ENCODE measurements around the gene SREBF1.

SREBF1 gene

GRCh38 chr17:17820463-17821158 is 16.2 kb downstream of the SREBF1 start:
- H3K4me1 ChIP-seq (ENCODE audit: control insufficient read depth, insufficient read depth, low read length): peaks cover 25% of the 10 kb centered on the region
- peaks cover 36% of the 10 kb centered on the region for H3K36me3 ChIP-seq (ENCODE audit: control insufficient read depth, insufficient read depth, low read length)
- H3K9ac ChIP-seq (ENCODE audit: low read depth, low read length): no peak overlapping the region
- no peaks in the 10 kb centered on the region for H3K9me3 ChIP-seq (ENCODE audit: control insufficient read depth, insufficient read depth, low read length)
- peaks cover 12% of the 10 kb centered on the region; the same call in 1 of the 2 replicates for H3K27me3 ChIP-seq (ENCODE audit: control insufficient read depth, insufficient read depth, low read length)
- no peak overlapping the region for H3K27ac ChIP-seq (ENCODE audit: low read depth, low read length)
- H3K4me3 ChIP-seq (ENCODE audit: low read depth, low read length): no peak overlapping the region

- Histone ChIP-seq H3K36me3 (ENCODE audit: control insufficient read depth, insufficient read depth, low read length) (peaks cover 42% of the 10 kb centered on the region), H3K9ac (ENCODE audit: low read depth, low read length) (no peak overlapping the region), H3K4me3 (ENCODE audit: low read depth, low read length) (no peak overlapping the region), H3K27me3 (ENCODE audit: control insufficient read depth, insufficient read depth, low read length) (peaks cover 12% of the 10 kb centered on the region; the same call in 1 of the 2 replicates), H3K9me3 (ENCODE audit: control insufficient read depth, insufficient read depth, low read length) (no peaks in the 10 kb centered on the region), H3K27ac (ENCODE audit: low read depth, low read length) (no peak overlapping the region), H3K4me1 (ENCODE audit: control insufficient read depth, insufficient read depth, low read length) (peaks cover 24% of the 10 kb centered on the region)
Observed at GRCh38 chr17:17820046-17820445, 16.7 kb downstream of the SREBF1 start.

GRCh38 chr17:17819561-17819995 is 17.2 kb downstream of the SREBF1 start:
- Histone ChIP-seq H3K9me3 (ENCODE audit: control insufficient read depth, insufficient read depth, low read length) (no peaks in the 10 kb centered on the region), H3K36me3 (ENCODE audit: control insufficient read depth, insufficient read depth, low read length) (peaks cover 46% of the 10 kb centered on the region), H3K27ac (ENCODE audit: low read depth, low read length) (no peak overlapping the region), H3K9ac (ENCODE audit: low read depth, low read length) (no peak overlapping the region), H3K4me1 (ENCODE audit: control insufficient read depth, insufficient read depth, low read length) (peaks cover 20% of the 10 kb centered on the region), H3K27me3 (ENCODE audit: control insufficient read depth, insufficient read depth, low read length) (peaks cover 12% of the 10 kb centered on the region; the same call in 1 of the 2 replicates), H3K4me3 (ENCODE audit: low read depth, low read length) (no peak overlapping the region)

- H3K9me3 ChIP-seq (ENCODE audit: control insufficient read depth, insufficient read depth, low read length): no peaks in the 10 kb centered on the region
- peaks cover 51% of the 10 kb centered on the region for H3K36me3 ChIP-seq (ENCODE audit: control insufficient read depth, insufficient read depth, low read length)
- no peak overlapping the region for H3K27ac ChIP-seq (ENCODE audit: low read depth, low read length)
- H3K4me1 ChIP-seq (ENCODE audit: control insufficient read depth, insufficient read depth, low read length): peaks cover 15% of the 10 kb centered on the region
- no peak overlapping the region for H3K9ac ChIP-seq (ENCODE audit: low read depth, low read length)
- H3K27me3 ChIP-seq (ENCODE audit: control insufficient read depth, insufficient read depth, low read length): peaks cover 12% of the 10 kb centered on the region; the same call in 1 of the 2 replicates
- H3K4me3 ChIP-seq (ENCODE audit: low read depth, low read length): no peak overlapping the region
Observed at GRCh38 chr17:17819111-17819510, 17.7 kb downstream of the SREBF1 start.

- Histone ChIP-seq H3K27ac (ENCODE audit: low read depth, low read length) (no peak overlapping the region), H3K36me3 (ENCODE audit: control insufficient read depth, insufficient read depth, low read length) (peaks cover 59% of the 10 kb centered on the region), H3K4me1 (ENCODE audit: control insufficient read depth, insufficient read depth, low read length) (peaks cover 11% of the 10 kb centered on the region; the same call in 1 of the 2 replicates)
Observed at GRCh38 chr17:17818088-17818526, 18.7 kb downstream of the SREBF1 start.

GRCh38 chr17:17817552-17817947 is 19.2 kb downstream of the SREBF1 start:
- H3K4me1 ChIP-seq (ENCODE audit: control insufficient read depth, insufficient read depth, low read length): peaks cover 5% of the 10 kb centered on the region; the same call in 1 of the 2 replicates
- no peak overlapping the region for H3K27ac ChIP-seq (ENCODE audit: low read depth, low read length)
- H3K9me3 ChIP-seq (ENCODE audit: control insufficient read depth, insufficient read depth, low read length): no peaks in the 10 kb centered on the region
- no peak overlapping the region for H3K4me3 ChIP-seq (ENCODE audit: low read depth, low read length)
- H3K9ac ChIP-seq (ENCODE audit: low read depth, low read length): no peak overlapping the region
- H3K27me3 ChIP-seq (ENCODE audit: control insufficient read depth, insufficient read depth, low read length): peaks cover 5% of the 10 kb centered on the region; the same call in 1 of the 2 replicates
- H3K36me3 ChIP-seq (ENCODE audit: control insufficient read depth, insufficient read depth, low read length): peaks cover 60% of the 10 kb centered on the region

More at GRCh38 chr17:17818088-17818526, 18.7 kb downstream of the SREBF1 start:
- Histone ChIP-seq H3K9me3 (ENCODE audit: control insufficient read depth, insufficient read depth, low read length) (no peaks in the 10 kb centered on the region), H3K27me3 (ENCODE audit: control insufficient read depth, insufficient read depth, low read length) (peaks cover 11% of the 10 kb centered on the region; the same call in 1 of the 2 replicates), H3K4me3 (ENCODE audit: low read depth, low read length) (no peak overlapping the region), H3K9ac (ENCODE audit: low read depth, low read length) (no peak overlapping the region)

- Histone ChIP-seq H3K4me1 (ENCODE audit: control insufficient read depth, insufficient read depth, low read length) (peaks cover 8% of the 10 kb centered on the region), H3K27ac (ENCODE audit: low read depth, low read length) (no peak overlapping the region)
Observed at GRCh38 chr17:17816831-17817551, 19.8 kb downstream of the SREBF1 start.

GRCh38 chr17:17816240-17816814 is 20.5 kb downstream of the SREBF1 start:
- Histone ChIP-seq H3K27ac (ENCODE audit: low read depth, low read length) (no peak overlapping the region), H3K4me3 (ENCODE audit: low read depth, low read length) (no peak overlapping the region), H3K27me3 (ENCODE audit: control insufficient read depth, insufficient read depth, low read length) (no peaks in the 10 kb centered on the region), H3K4me1 (ENCODE audit: control insufficient read depth, insufficient read depth, low read length) (peaks cover 13% of the 10 kb centered on the region), H3K9me3 (ENCODE audit: control insufficient read depth, insufficient read depth, low read length) (no peaks in the 10 kb centered on the region), H3K36me3 (ENCODE audit: control insufficient read depth, insufficient read depth, low read length) (peaks cover 60% of the 10 kb centered on the region), H3K9ac (ENCODE audit: low read depth, low read length) (no peak overlapping the region)

More at GRCh38 chr17:17816831-17817551, 19.8 kb downstream of the SREBF1 start:
- H3K9me3 ChIP-seq (ENCODE audit: control insufficient read depth, insufficient read depth, low read length): no peaks in the 10 kb centered on the region
- H3K9ac ChIP-seq (ENCODE audit: low read depth, low read length): no peak overlapping the region
- H3K4me3 ChIP-seq (ENCODE audit: low read depth, low read length): no peak overlapping the region
- H3K27me3 ChIP-seq (ENCODE audit: control insufficient read depth, insufficient read depth, low read length): no peaks in the 10 kb centered on the region
- peaks cover 60% of the 10 kb centered on the region for H3K36me3 ChIP-seq (ENCODE audit: control insufficient read depth, insufficient read depth, low read length)

- Histone ChIP-seq H3K27me3 (ENCODE audit: control insufficient read depth, insufficient read depth, low read length) (peaks cover 6% of the 10 kb centered on the region), H3K27ac (ENCODE audit: low read depth, low read length) (no peak overlapping the region), H3K36me3 (ENCODE audit: control insufficient read depth, insufficient read depth, low read length) (peaks cover 60% of the 10 kb centered on the region)
Observed at GRCh38 chr17:17815436-17816200, 21.2 kb downstream of the SREBF1 start.

GRCh38 chr17:17815062-17815406 is 21.8 kb downstream of the SREBF1 start:
- no peak overlapping the region for H3K27ac ChIP-seq (ENCODE audit: low read depth, low read length)
- peaks cover 17% of the 10 kb centered on the region for H3K4me1 ChIP-seq (ENCODE audit: control insufficient read depth, insufficient read depth, low read length)

More at GRCh38 chr17:17815436-17816200, 21.2 kb downstream of the SREBF1 start:
- H3K4me1 ChIP-seq (ENCODE audit: control insufficient read depth, insufficient read depth, low read length): peaks cover 16% of the 10 kb centered on the region
- H3K4me3 ChIP-seq (ENCODE audit: low read depth, low read length): no peak overlapping the region
- no peaks in the 10 kb centered on the region for H3K9me3 ChIP-seq (ENCODE audit: control insufficient read depth, insufficient read depth, low read length)
- H3K9ac ChIP-seq (ENCODE audit: low read depth, low read length): no peak overlapping the region

More at GRCh38 chr17:17815062-17815406, 21.8 kb downstream of the SREBF1 start:
- Histone ChIP-seq H3K36me3 (ENCODE audit: control insufficient read depth, insufficient read depth, low read length) (peaks cover 60% of the 10 kb centered on the region), H3K4me3 (ENCODE audit: low read depth, low read length) (no peak overlapping the region), H3K9ac (ENCODE audit: low read depth, low read length) (no peak overlapping the region), H3K9me3 (ENCODE audit: control insufficient read depth, insufficient read depth, low read length) (no peaks in the 10 kb centered on the region), H3K27me3 (ENCODE audit: control insufficient read depth, insufficient read depth, low read length) (peaks cover 12% of the 10 kb centered on the region)
